GM12878 (cell line): ENCODE data around the gene NTN1. TPM values are rescaled to one million over a fixed set of nuclear protein-coding genes. Genes with fewer than 3 reads are reported as not detected.

Experiments used
- ATAC-seq: fragments of 200-7000 bp; cut with Tn5 transposase; 3 replicates; pipeline ENCODE4 v1.9.1; 2020; ENCODE audit warnings: mild to moderate bottlenecking, moderate library complexity
- BruUV-seq: library from RNA; stranded (reverse); fragments of 400-500 nt; replicated peaks from 2 replicates; lab custom pipeline; 2021; lab: Mats Ljungman, UMichigan
- CTCF ChIA-PET: fragments of 300-600 bp; sonication (Branson Sonifier 250); formaldehyde crosslinking; extraction: SDS; loops from one replicate; lab custom pipeline; 2021; ENCODE audit warnings: inconsistent platforms; lab: Yijun Ruan, JAX
- POLR2A ChIA-PET: fragments of 350-600 bp; formaldehyde crosslinking; extraction: SDS; loops from one replicate; lab custom pipeline; 2021; ENCODE audit warnings: inconsistent platforms; lab: Charles Lee
- RAD21 ChIA-PET: fragments of 300-600 bp; sonication (Branson Sonifier 250); formaldehyde crosslinking; loops from one replicate; lab custom pipeline; 2023; ENCODE audit warnings: antibody characterized with exemption; ENCODE audit not compliant: unreplicated experiment; lab: Charles Lee
- SMC1A ChIA-PET: fragments of 300-600 bp; sonication (Branson Sonifier 250); formaldehyde crosslinking; loops from one replicate; lab custom pipeline; 2023; ENCODE audit not compliant: unreplicated experiment, uncharacterized antibody; lab: Charles Lee
- DNase-seq: peaks from one replicate; pipeline ENCODE4 v3.0.0-alpha.2; 2011; ENCODE audit warnings: low read depth, low spot score
- FAIRE-seq: peaks from 3 replicates; lab custom pipeline; 2011; peaks lifted over from hg19 to GRCh38; lab: Jason Lieb, UNC
- H2AFZ ChIP-seq: 2 replicates; pipeline ENCODE4 v1.6.0; 2011; ENCODE audit warnings: low read depth, low read length, control low read depth; ENCODE audit not compliant: control insufficient read depth
- H3K27ac ChIP-seq: 2 replicates; pipeline ENCODE4 v1.5.1; 2011; ENCODE audit warnings: control low read depth; ENCODE audit not compliant: control insufficient read depth, insufficient read depth
- H3K27me3 ChIP-seq, 2 experiments: replicated peaks in 1 of 2; 2 replicates each; pipeline versions ENCODE4 v1.6.0 to v1.6.1; 2011; ENCODE audit warnings: low read length in 1 of 2; ENCODE audit not compliant: control insufficient read depth in 2 of 2, insufficient read depth in 2 of 2
- H3K36me3 ChIP-seq, 2 experiments: 2 replicates each; pipeline ENCODE4 v1.5.1; 2011; ENCODE audit warnings: low read length in 1 of 2; ENCODE audit not compliant: control insufficient read depth in 2 of 2, insufficient read depth in 2 of 2
- H3K4me1 ChIP-seq: 2 replicates; pipeline ENCODE4 v1.6.1; 2011; ENCODE audit warnings: mild to moderate bottlenecking, low read length, moderate library complexity, mixed read lengths; ENCODE audit not compliant: control insufficient read depth, insufficient read depth
- H3K4me2 ChIP-seq: 2 replicates; pipeline ENCODE4 v1.6.0; 2011; ENCODE audit warnings: control low read depth; ENCODE audit not compliant: control insufficient read depth, insufficient read depth
- H3K4me3 ChIP-seq: fragments of 200-600 bp; sonication (generic); 2 replicates; pipeline ENCODE4 v1.5.1; 2016
- H3K79me2 ChIP-seq: 2 replicates; pipeline ENCODE4 v1.6.0; 2011; ENCODE audit warnings: low read length; ENCODE audit not compliant: control insufficient read depth, insufficient read depth
- H3K9ac ChIP-seq: 2 replicates; pipeline ENCODE4 v1.8.0; 2011; ENCODE audit warnings: low read length, control low read depth, mixed read lengths; ENCODE audit not compliant: control insufficient read depth, insufficient read depth
- H3K9me3 ChIP-seq: replicated peaks from 3 replicates; pipeline ENCODE4 v1.5.1; 2011; ENCODE audit warnings: mild to moderate bottlenecking, low read length; ENCODE audit not compliant: control insufficient read depth, insufficient read depth
- H4K20me1 ChIP-seq: 2 replicates; pipeline ENCODE4 v1.6.0; 2011; ENCODE audit not compliant: control insufficient read depth, insufficient read depth
- BMI1 ChIP-seq: fragments of 450-650 bp; IDR thresholded peaks from 2 replicates; pipeline ENCODE4 v1.6.1; 2016; ENCODE audit warnings: mild to moderate bottlenecking, moderate library complexity, borderline replicate concordance
- MLLT1 ChIP-seq: fragments of 450-650 bp; IDR thresholded peaks from 2 replicates; pipeline ENCODE4 v1.6.1; 2016; ENCODE audit warnings: mild to moderate bottlenecking
- NFIC ChIP-seq: IDR thresholded peaks from 2 replicates; pipeline ENCODE4 v1.6.1; 2012; ENCODE audit warnings: low read depth, mild to moderate bottlenecking, inconsistent platforms, low read length, moderate library complexity
- NR2C1 ChIP-seq: fragments of 450-650 bp; IDR thresholded peaks from 2 replicates; pipeline ENCODE4 v1.6.1; 2017; ENCODE audit warnings: antibody characterized with exemption, mild to moderate bottlenecking, moderate library complexity
- SMARCA5 ChIP-seq: fragments of 450-650 bp; IDR thresholded peaks from 2 replicates; pipeline ENCODE4 v1.6.1; 2017; ENCODE audit warnings: mild to moderate bottlenecking
- ZNF217 ChIP-seq: fragments of 450-650 bp; IDR thresholded peaks from 2 replicates; pipeline ENCODE4 v1.6.1; 2017; ENCODE audit warnings: antibody characterized with exemption, mild to moderate bottlenecking
- ZNF592 ChIP-seq: fragments of 450-650 bp; IDR thresholded peaks from 2 replicates; pipeline ENCODE4 v1.6.1; 2017; ENCODE audit warnings: mild to moderate bottlenecking, moderate library complexity
- WGBS: methylation state at CpG from one replicate; pipeline ENCODE4 v1.1.6; 2016; ENCODE audit warnings: low lambda C conversion rate; ENCODE audit not compliant: insufficient replicate concordance, insufficient coverage; ENCODE audit errors: missing lambda C conversion rate; 5-methylcytosine and 5-hydroxymethylcytosine counted together
- in situ Hi-C: fragments of 300-500 bp; cut with MboI; formaldehyde crosslinking; loops from 9 replicates; pipeline ENCODE4 v1.14.3; 2018; ENCODE audit warnings: mixed read lengths
- intact Hi-C: fragments of 100-400 bp; cut with micrococcal nuclease; formaldehyde crosslinking; loops from one replicate; pipeline ENCODE4 v1.14.2; 2022; ENCODE audit not compliant: unreplicated experiment
- polyA plus RNA-seq, 11 experiments: library from polyadenylated mRNA; depleted of rRNA in 4 of 11; unstranded in 6 of 11; stranded (reverse) in 5 of 11; fragments of >200 nt; fragmentation: Nextera tagmentation in 4 of 11; fragmentation: Illumina TruSeq in 1 of 11; extraction: Ambion mirVana in 4 of 11; extraction: Trizol in 1 of 11; gene quantifications; 1 replicate in 1 of 11; 2 replicates in 10 of 11; pipeline versions ENCODE4 v1.2.1 to v1.2.3, GENCODE V29; 2011 to 2016; ENCODE audit warnings: inconsistent platforms in 2 of 11, missing spikeins in 2 of 11, low read depth in 1 of 11
- total RNA-seq, 4 experiments: library from RNA; depleted of rRNA in 3 of 4; stranded (reverse); fragments of >200 nt in 3 of 4; fragmentation: Illumina TruSeq in 1 of 4; extraction: Trizol in 1 of 4; gene quantifications; 2 replicates each; pipeline versions ENCODE4 v1.2.1 to v1.2.3, GENCODE V29; 2013 to 2021
- TF ChIP-seq, protein P1 (sequence below): IDR thresholded peaks from 2 replicates; pipeline ENCODE4 v1.6.1; 2011; ENCODE audit warnings: mild to moderate bottlenecking, low read depth, low read length, moderate library complexity; ENCODE audit not compliant: insufficient replicate concordance

Gene NTN1
- total and polyA plus RNA-seq, 10 of the 15 experiments (the other 5 are each of a cell fraction or from before 2014, with no cell fraction given): 0.02 to 0.89 (median 0.35) TPM

GRCh38 chr17:9202532-9202931 is 181.2 kb downstream of the NTN1 start:
- DNase-seq (no peak), FAIRE-seq (peak; percentile 52), ATAC-seq (no peak)
- no peaks in the 10 kb centered on the region for H3K79me2 ChIP-seq
- no peak overlapping the region for H2AFZ ChIP-seq
- peaks cover 14% of the 10 kb centered on the region for H3K4me1 ChIP-seq
- no TSS peak for BruUV-seq
- no peaks in the 10 kb centered on the region for H4K20me1 ChIP-seq
- H3K36me3 ChIP-seq: no peaks in the 10 kb centered on the region
- TF ChIP-seq SMARCA5 (no peak), BMI1 (no peak), MLLT1 (peak; percentile 20; the same call in 1 of the 2 replicates), ZNF217 (no peak), NR2C1 (no peak), ZNF592 (no peak), NFIC (no peak)
- TF ChIP-seq, protein P1, sequence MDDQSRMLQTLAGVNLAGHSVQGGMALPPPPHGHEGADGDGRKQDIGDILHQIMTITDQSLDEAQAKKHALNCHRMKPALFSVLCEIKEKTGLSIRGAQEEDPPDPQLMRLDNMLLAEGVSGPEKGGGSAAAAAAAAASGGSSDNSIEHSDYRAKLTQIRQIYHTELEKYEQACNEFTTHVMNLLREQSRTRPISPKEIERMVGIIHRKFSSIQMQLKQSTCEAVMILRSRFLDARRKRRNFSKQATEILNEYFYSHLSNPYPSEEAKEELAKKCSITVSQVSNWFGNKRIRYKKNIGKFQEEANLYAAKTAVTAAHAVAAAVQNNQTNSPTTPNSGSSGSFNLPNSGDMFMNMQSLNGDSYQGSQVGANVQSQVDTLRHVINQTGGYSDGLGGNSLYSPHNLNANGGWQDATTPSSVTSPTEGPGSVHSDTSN: no peak
- peaks cover 0 to 1% of the 10 kb centered on the region in 2 experiments; a peak in 1 of 4 replicates for H3K27me3 ChIP-seq
- no peak overlapping the region for H3K27ac ChIP-seq
- intact Hi-C loops: no loop called here
- 54% methylated on average over 5 of the region's 5 CpGs for WGBS
- ChIA-PET CTCF (no interaction called here), SMC1A (no interaction called here), RAD21 (no interaction called here), POLR2A (no interaction called here)
- no peak overlapping the region for H3K4me2 ChIP-seq
- H3K9ac ChIP-seq: no peak overlapping the region
- no peaks in the 10 kb centered on the region; the same call in 2 of the 3 replicates for H3K9me3 ChIP-seq
- in situ Hi-C loops: no loop called here
- no peak overlapping the region for H3K4me3 ChIP-seq
